ENCODE measurements around the gene PITPNC1. TPM values are rescaled to one million over a fixed set of nuclear protein-coding genes. Genes with fewer than 3 reads are reported as not detected.

The PITPNC1 gene
- polyA plus RNA-seq, 1 of the 3 experiments (the other 2 are of a cell fraction) = 18.4 TPM

DNA sequence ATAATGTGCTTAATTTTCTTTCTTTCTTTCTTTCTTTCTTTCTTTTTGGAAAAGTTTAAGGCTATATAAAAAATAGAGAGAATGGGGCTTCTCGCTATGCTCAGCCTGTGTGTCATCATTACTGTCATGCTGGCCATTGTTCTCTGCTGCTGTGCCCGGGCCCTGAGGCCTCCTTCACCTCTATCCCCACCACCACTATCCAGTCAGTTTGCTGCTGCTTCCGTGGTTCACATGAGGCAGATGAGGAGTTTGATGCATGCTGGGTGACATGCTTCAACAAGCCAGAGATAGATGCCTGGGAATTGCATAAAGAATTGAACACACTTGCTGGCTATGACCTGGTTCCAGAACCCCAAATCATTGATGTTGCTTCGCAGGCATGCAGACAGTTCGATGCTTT, 36.3 kb downstream of the PITPNC1 start:
- POLR2A ChIA-PET = no interaction called here

More for the DNA sequence above, 36.3 kb downstream of the PITPNC1 start:
- Histone ChIP-seq H3K4me2 (no peak overlapping the region), H3K27me3 (ENCODE audit: insufficient read depth) (no peaks in the 10 kb centered on the region), H2AFZ (ENCODE audit: low read depth) (no peak overlapping the region), H3F3A (replicated peaks; ENCODE audit: insufficient read depth) (peaks cover 5% of the 10 kb centered on the region), H3K9ac (no peak overlapping the region), H3K79me2 (ENCODE audit: insufficient read depth) (peaks cover 19% of the 10 kb centered on the region; the same call in 1 of the 2 replicates), H3K9me3 (no peaks in the 10 kb centered on the region), H3K27ac (ENCODE audit: low read depth in 2 of 2, low read length in 1 of 2) (no peak overlapping the region), H4K20me1 (ENCODE audit: insufficient read depth) (no peaks in the 10 kb centered on the region), H3K36me3 (replicated peaks in 1 of 2; ENCODE audit: control insufficient read depth in 1 of 2, insufficient read depth in 2 of 2, low read length in 1 of 2) (no peaks in the 10 kb centered on the region), H3K4me3 (ENCODE audit: low read depth in 2 of 2, low read length in 1 of 2) (no peak overlapping the region), H3K4me1 (ENCODE audit: control insufficient read depth in 1 of 2, insufficient read depth in 2 of 2, low read depth in 1 of 2, low read length in 1 of 2) (no peaks in the 10 kb centered on the region), H3K9me2 (no peaks in the 10 kb centered on the region)
- CTCF ChIA-PET = interaction anchor here (2.5 kb wide), 1 partner anchor 62 kb away, joined by 14 read pairs; no protein-coding TSS in a partner anchor
- TF ChIP-seq TEAD4 (IDR thresholded peaks at IDR 0.05; ENCODE audit: borderline replicate concordance, insufficient read depth) (no peak), EZH2phosphoT487 (IDR thresholded peaks at IDR 0.05; ENCODE audit: borderline replicate concordance, low read depth) (no peak), MXI1 (IDR thresholded peaks at IDR 0.05; ENCODE audit: low read depth, low read length) (no peak), POLR2AphosphoS5 (IDR thresholded peaks at IDR 0.05; ENCODE audit: low read depth, low read length) (no peak), JUND (IDR thresholded peaks at IDR 0.05) (no peak), MEF2A (IDR thresholded peaks at IDR 0.05; ENCODE audit: borderline replicate concordance, low read depth) (no peak), NFIC (IDR thresholded peaks at IDR 0.05; ENCODE audit: borderline replicate concordance) (no peak), TAF1 (IDR thresholded peaks at IDR 0.05; ENCODE audit: borderline replicate concordance, low read depth, low read length) (no peak)
- TF ChIP-seq, protein P1, sequence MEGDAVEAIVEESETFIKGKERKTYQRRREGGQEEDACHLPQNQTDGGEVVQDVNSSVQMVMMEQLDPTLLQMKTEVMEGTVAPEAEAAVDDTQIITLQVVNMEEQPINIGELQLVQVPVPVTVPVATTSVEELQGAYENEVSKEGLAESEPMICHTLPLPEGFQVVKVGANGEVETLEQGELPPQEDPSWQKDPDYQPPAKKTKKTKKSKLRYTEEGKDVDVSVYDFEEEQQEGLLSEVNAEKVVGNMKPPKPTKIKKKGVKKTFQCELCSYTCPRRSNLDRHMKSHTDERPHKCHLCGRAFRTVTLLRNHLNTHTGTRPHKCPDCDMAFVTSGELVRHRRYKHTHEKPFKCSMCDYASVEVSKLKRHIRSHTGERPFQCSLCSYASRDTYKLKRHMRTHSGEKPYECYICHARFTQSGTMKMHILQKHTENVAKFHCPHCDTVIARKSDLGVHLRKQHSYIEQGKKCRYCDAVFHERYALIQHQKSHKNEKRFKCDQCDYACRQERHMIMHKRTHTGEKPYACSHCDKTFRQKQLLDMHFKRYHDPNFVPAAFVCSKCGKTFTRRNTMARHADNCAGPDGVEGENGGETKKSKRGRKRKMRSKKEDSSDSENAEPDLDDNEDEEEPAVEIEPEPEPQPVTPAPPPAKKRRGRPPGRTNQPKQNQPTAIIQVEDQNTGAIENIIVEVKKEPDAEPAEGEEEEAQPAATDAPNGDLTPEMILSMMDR (IDR thresholded peaks at IDR 0.05) = no peak
- TF ChIP-seq, protein P2, sequence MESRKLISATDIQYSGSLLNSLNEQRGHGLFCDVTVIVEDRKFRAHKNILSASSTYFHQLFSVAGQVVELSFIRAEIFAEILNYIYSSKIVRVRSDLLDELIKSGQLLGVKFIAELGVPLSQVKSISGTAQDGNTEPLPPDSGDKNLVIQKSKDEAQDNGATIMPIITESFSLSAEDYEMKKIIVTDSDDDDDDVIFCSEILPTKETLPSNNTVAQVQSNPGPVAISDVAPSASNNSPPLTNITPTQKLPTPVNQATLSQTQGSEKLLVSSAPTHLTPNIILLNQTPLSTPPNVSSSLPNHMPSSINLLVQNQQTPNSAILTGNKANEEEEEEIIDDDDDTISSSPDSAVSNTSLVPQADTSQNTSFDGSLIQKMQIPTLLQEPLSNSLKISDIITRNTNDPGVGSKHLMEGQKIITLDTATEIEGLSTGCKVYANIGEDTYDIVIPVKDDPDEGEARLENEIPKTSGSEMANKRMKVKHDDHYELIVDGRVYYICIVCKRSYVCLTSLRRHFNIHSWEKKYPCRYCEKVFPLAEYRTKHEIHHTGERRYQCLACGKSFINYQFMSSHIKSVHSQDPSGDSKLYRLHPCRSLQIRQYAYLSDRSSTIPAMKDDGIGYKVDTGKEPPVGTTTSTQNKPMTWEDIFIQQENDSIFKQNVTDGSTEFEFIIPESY (IDR thresholded peaks at IDR 0.05; ENCODE audit: borderline replicate concordance, low read depth) = no peak
- TF ChIP-seq, protein P3, sequence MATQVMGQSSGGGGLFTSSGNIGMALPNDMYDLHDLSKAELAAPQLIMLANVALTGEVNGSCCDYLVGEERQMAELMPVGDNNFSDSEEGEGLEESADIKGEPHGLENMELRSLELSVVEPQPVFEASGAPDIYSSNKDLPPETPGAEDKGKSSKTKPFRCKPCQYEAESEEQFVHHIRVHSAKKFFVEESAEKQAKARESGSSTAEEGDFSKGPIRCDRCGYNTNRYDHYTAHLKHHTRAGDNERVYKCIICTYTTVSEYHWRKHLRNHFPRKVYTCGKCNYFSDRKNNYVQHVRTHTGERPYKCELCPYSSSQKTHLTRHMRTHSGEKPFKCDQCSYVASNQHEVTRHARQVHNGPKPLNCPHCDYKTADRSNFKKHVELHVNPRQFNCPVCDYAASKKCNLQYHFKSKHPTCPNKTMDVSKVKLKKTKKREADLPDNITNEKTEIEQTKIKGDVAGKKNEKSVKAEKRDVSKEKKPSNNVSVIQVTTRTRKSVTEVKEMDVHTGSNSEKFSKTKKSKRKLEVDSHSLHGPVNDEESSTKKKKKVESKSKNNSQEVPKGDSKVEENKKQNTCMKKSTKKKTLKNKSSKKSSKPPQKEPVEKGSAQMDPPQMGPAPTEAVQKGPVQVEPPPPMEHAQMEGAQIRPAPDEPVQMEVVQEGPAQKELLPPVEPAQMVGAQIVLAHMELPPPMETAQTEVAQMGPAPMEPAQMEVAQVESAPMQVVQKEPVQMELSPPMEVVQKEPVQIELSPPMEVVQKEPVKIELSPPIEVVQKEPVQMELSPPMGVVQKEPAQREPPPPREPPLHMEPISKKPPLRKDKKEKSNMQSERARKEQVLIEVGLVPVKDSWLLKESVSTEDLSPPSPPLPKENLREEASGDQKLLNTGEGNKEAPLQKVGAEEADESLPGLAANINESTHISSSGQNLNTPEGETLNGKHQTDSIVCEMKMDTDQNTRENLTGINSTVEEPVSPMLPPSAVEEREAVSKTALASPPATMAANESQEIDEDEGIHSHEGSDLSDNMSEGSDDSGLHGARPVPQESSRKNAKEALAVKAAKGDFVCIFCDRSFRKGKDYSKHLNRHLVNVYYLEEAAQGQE (IDR thresholded peaks at IDR 0.05; ENCODE audit: low read depth, low read length) = no peak
- TF ChIP-seq, protein P4, sequence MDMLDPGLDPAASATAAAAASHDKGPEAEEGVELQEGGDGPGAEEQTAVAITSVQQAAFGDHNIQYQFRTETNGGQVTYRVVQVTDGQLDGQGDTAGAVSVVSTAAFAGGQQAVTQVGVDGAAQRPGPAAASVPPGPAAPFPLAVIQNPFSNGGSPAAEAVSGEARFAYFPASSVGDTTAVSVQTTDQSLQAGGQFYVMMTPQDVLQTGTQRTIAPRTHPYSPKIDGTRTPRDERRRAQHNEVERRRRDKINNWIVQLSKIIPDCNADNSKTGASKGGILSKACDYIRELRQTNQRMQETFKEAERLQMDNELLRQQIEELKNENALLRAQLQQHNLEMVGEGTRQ (IDR thresholded peaks at IDR 0.05; ENCODE audit: borderline replicate concordance, low read depth, low read length) = no peak
- WGBS (ENCODE audit: low lambda C conversion rate) = 94% methylated on average over 5 of the region's 5 CpGs
- DNase-seq = no peak
